Measurements from ENCODE around the gene IL1RAPL1.

DNA sequence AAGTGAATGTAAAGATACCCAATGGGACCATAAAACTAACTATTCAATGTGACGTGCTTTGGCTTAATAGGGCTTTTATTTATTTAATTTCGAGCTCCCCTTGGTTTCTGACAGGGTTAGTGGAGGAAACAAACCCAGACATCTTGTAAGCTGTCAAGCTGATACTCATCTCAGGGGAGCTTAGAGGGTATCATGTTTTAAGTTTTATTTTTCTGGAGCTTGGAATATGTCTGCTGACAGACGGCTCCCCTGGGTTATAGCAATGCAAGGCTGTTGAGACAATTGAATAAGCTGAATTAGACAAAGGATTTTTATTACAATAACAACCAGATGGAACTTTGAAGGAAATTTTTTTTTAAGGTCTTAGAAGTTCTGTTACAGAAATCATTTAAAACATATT is 456.5 kb downstream of the IL1RAPL1 start:
- TF ChIP-seq, protein P1, sequence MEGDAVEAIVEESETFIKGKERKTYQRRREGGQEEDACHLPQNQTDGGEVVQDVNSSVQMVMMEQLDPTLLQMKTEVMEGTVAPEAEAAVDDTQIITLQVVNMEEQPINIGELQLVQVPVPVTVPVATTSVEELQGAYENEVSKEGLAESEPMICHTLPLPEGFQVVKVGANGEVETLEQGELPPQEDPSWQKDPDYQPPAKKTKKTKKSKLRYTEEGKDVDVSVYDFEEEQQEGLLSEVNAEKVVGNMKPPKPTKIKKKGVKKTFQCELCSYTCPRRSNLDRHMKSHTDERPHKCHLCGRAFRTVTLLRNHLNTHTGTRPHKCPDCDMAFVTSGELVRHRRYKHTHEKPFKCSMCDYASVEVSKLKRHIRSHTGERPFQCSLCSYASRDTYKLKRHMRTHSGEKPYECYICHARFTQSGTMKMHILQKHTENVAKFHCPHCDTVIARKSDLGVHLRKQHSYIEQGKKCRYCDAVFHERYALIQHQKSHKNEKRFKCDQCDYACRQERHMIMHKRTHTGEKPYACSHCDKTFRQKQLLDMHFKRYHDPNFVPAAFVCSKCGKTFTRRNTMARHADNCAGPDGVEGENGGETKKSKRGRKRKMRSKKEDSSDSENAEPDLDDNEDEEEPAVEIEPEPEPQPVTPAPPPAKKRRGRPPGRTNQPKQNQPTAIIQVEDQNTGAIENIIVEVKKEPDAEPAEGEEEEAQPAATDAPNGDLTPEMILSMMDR (IDR thresholded peaks at IDR 0.05), result no peak
- TF ChIP-seq POLR2A (IDR thresholded peaks at IDR 0.05) (no peak), EP300 (IDR thresholded peaks at IDR 0.05) (no peak)

Measured in tibial nerve (tissue), 4 donors.